Muscle of leg (tissue), 11 donors: ENCODE measurements around the gene NRG3. TPM values are rescaled to one million over a fixed set of nuclear protein-coding genes. Genes with fewer than 3 reads are reported as not detected.

Experiments used
- DNase-seq: peaks from one replicate; pipeline ENCODE4 v3.0.0; 2013
- H3K27ac ChIP-seq: one replicate; pipeline ENCODE4 v1.5.1; 2013; ENCODE audit warnings: mild to moderate bottlenecking, low read length, control low read depth
- H3K27me3 ChIP-seq: one replicate; pipeline ENCODE4 v1.6.1; 2013; ENCODE audit warnings: low read length; ENCODE audit not compliant: control insufficient read depth, insufficient read depth
- H3K36me3 ChIP-seq: one replicate; pipeline ENCODE4 v1.6.1; 2013; ENCODE audit warnings: low read length; ENCODE audit not compliant: control insufficient read depth, insufficient read depth
- H3K4me1 ChIP-seq: one replicate; pipeline ENCODE4 v1.6.1; 2013; ENCODE audit warnings: low read length; ENCODE audit not compliant: control insufficient read depth, insufficient read depth
- H3K4me3 ChIP-seq: one replicate; pipeline ENCODE4 v1.5.1; 2013; ENCODE audit warnings: low read length, control low read depth
- H3K9me3 ChIP-seq: replicated peaks from 2 replicates; pipeline ENCODE4 v1.6.1; 2013; ENCODE audit warnings: low read depth, low read length; ENCODE audit not compliant: control insufficient read depth
- WGBS: methylation state at CpG from one replicate; pipeline ENCODE4 v1.1.5; 2013; ENCODE audit warnings: missing lambda C conversion rate; ENCODE audit not compliant: insufficient coverage; 5-methylcytosine and 5-hydroxymethylcytosine counted together
- polyA plus RNA-seq, 8 donors: library from polyadenylated mRNA; unstranded; fragments of 120-200 nt; gene quantifications; one replicate each; pipeline versions ENCODE4 v1.2.1 to v1.2.3, GENCODE V29; 2013; ENCODE audit warnings: inconsistent platforms in 1 of 8, low replicate concordance in 1 of 8; ENCODE audit not compliant: insufficient read length in 8 of 8, insufficient read depth in 1 of 8
- total RNA-seq: library from RNA; stranded (reverse); fragments of 120-200 nt; gene quantifications from one replicate; pipeline ENCODE4 v1.2.4, GENCODE V29; 2013

Gene NRG3
- total and polyA plus RNA-seq, 9 donors = 0.04 to 0.60 (median 0.18) TPM

- Histone ChIP-seq H3K27ac (no peak overlapping the region), H3K4me1 (no peaks in the 10 kb centered on the region), H3K9me3 (no peaks in the 10 kb centered on the region), H3K4me3 (no peak overlapping the region), H3K27me3 (no peaks in the 10 kb centered on the region), H3K36me3 (no peaks in the 10 kb centered on the region)
- DNase-seq = no peak
- 85% methylated on average over 2 of the region's 4 CpGs for WGBS
Observed at GRCh38 chr10:82228701-82229100, 353.7 kb downstream of the NRG3 start.

- no CpG with 5 or more reads among the region's 4 CpGs for WGBS
- no peaks in the 10 kb centered on the region for H3K9me3 ChIP-seq
- H3K27me3 ChIP-seq = no peaks in the 10 kb centered on the region
- no peaks in the 10 kb centered on the region for H3K36me3 ChIP-seq
- no peak overlapping the region for H3K4me3 ChIP-seq
- no peak for DNase-seq
- no peak overlapping the region for H3K27ac ChIP-seq
- H3K4me1 ChIP-seq = no peaks in the 10 kb centered on the region
Observed at GRCh38 chr10:82234173-82234572, 359.2 kb downstream of the NRG3 start.

- Histone ChIP-seq H3K36me3 (no peaks in the 10 kb centered on the region), H3K4me1 (no peaks in the 10 kb centered on the region), H3K27me3 (no peaks in the 10 kb centered on the region), H3K27ac (no peak overlapping the region), H3K4me3 (no peak overlapping the region), H3K9me3 (no peaks in the 10 kb centered on the region)
- 62% methylated on average over 3 of the region's 4 CpGs for WGBS
- no peak for DNase-seq
Observed at GRCh38 chr10:82236084-82236731, 361.2 kb downstream of the NRG3 start.

GRCh38 chr10:82238291-82238690 is 363.3 kb downstream of the NRG3 start:
- H3K27ac ChIP-seq = no peak overlapping the region
- H3K9me3 ChIP-seq = no peaks in the 10 kb centered on the region
- no peak overlapping the region for H3K4me3 ChIP-seq
- no peaks in the 10 kb centered on the region for H3K36me3 ChIP-seq
- WGBS = no CpG with 5 or more reads among the region's 1 CpG
- no peaks in the 10 kb centered on the region for H3K27me3 ChIP-seq
- H3K4me1 ChIP-seq = no peaks in the 10 kb centered on the region
- no peak for DNase-seq

GRCh38 chr10:82240408-82240807 is 365.4 kb downstream of the NRG3 start:
- Histone ChIP-seq H3K27me3 (no peaks in the 10 kb centered on the region), H3K4me1 (no peaks in the 10 kb centered on the region), H3K4me3 (no peak overlapping the region), H3K36me3 (no peaks in the 10 kb centered on the region), H3K9me3 (no peaks in the 10 kb centered on the region), H3K27ac (no peak overlapping the region)
- WGBS = 87% methylated on average over 3 of the region's 3 CpGs
- peak; percentile 0 for DNase-seq

GRCh38 chr10:82242778-82243177 is 367.8 kb downstream of the NRG3 start:
- Histone ChIP-seq H3K9me3 (no peaks in the 10 kb centered on the region), H3K4me3 (no peak overlapping the region), H3K27ac (no peak overlapping the region), H3K36me3 (no peaks in the 10 kb centered on the region), H3K4me1 (no peaks in the 10 kb centered on the region), H3K27me3 (no peaks in the 10 kb centered on the region)
- no peak for DNase-seq
- WGBS = 60% methylated on average over 1 of the region's 2 CpGs

GRCh38 chr10:82245157-82245556 is 370.2 kb downstream of the NRG3 start:
- Histone ChIP-seq H3K36me3 (no peaks in the 10 kb centered on the region), H3K27me3 (no peaks in the 10 kb centered on the region), H3K27ac (no peak overlapping the region), H3K9me3 (no peaks in the 10 kb centered on the region), H3K4me3 (no peak overlapping the region), H3K4me1 (no peaks in the 10 kb centered on the region)
- no CpG with 5 or more reads among the region's 2 CpGs for WGBS
- DNase-seq = no peak

- H3K27ac ChIP-seq = no peak overlapping the region
- no peak for DNase-seq
- H3K4me3 ChIP-seq = no peak overlapping the region
- H3K4me1 ChIP-seq = no peaks in the 10 kb centered on the region
- no peaks in the 10 kb centered on the region for H3K36me3 ChIP-seq
- no peaks in the 10 kb centered on the region for H3K9me3 ChIP-seq
- H3K27me3 ChIP-seq = no peaks in the 10 kb centered on the region
- WGBS = no CpG with 5 or more reads among the region's 4 CpGs
Observed at GRCh38 chr10:82245906-82246560, 371.0 kb downstream of the NRG3 start.

- no peak overlapping the region for H3K27ac ChIP-seq
- no CpG with 5 or more reads among the region's 1 CpG for WGBS
- no peak for DNase-seq
- H3K27me3 ChIP-seq = no peaks in the 10 kb centered on the region
- no peaks in the 10 kb centered on the region for H3K4me1 ChIP-seq
- no peaks in the 10 kb centered on the region for H3K36me3 ChIP-seq
- no peaks in the 10 kb centered on the region for H3K9me3 ChIP-seq
- H3K4me3 ChIP-seq = no peak overlapping the region
Observed at GRCh38 chr10:82249141-82249540, 374.1 kb downstream of the NRG3 start.

- Histone ChIP-seq H3K4me3 (no peak overlapping the region), H3K4me1 (no peaks in the 10 kb centered on the region), H3K27ac (no peak overlapping the region), H3K27me3 (no peaks in the 10 kb centered on the region), H3K9me3 (no peaks in the 10 kb centered on the region), H3K36me3 (no peaks in the 10 kb centered on the region)
- no peak for DNase-seq
- 64% methylated on average over 4 of the region's 8 CpGs for WGBS
Observed at GRCh38 chr10:82251222-82251906, 376.4 kb downstream of the NRG3 start.
